ENCODE data around the gene EMC8.

DNA sequence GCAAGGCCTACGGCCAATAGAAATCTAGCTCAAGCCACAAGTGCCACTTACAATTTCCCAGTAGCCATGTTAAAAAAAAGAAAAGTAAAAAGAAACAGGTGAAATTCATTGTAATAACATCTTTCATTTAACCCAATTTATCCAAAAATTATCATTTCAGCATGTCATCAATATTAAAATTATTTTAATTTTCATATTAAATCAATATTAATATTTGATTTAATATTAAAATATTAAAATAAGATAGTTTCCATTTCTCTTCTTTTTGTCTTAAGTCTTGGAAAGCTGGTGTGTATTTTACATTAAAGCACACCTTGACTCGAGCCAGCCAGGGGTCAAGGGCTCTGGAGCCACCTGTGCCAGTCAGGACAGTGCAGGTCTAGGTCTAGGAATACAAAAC is 35.7 kb downstream of the EMC8 start:
- no peak for TF ChIP-seq POLR2A (IDR thresholded peaks at IDR 0.05)
- TF ChIP-seq, protein P1, sequence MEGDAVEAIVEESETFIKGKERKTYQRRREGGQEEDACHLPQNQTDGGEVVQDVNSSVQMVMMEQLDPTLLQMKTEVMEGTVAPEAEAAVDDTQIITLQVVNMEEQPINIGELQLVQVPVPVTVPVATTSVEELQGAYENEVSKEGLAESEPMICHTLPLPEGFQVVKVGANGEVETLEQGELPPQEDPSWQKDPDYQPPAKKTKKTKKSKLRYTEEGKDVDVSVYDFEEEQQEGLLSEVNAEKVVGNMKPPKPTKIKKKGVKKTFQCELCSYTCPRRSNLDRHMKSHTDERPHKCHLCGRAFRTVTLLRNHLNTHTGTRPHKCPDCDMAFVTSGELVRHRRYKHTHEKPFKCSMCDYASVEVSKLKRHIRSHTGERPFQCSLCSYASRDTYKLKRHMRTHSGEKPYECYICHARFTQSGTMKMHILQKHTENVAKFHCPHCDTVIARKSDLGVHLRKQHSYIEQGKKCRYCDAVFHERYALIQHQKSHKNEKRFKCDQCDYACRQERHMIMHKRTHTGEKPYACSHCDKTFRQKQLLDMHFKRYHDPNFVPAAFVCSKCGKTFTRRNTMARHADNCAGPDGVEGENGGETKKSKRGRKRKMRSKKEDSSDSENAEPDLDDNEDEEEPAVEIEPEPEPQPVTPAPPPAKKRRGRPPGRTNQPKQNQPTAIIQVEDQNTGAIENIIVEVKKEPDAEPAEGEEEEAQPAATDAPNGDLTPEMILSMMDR (IDR thresholded peaks at IDR 0.05) = no peak

Data from right lobe of liver (tissue), 4 donors.